Measurements from ENCODE around the gene PPM1D. TPM values are rescaled to one million over a fixed set of nuclear protein-coding genes. Genes with fewer than 3 reads are reported as not detected.

PPM1D gene
- total and polyA plus RNA-seq, 12 donors = 3.1 to 10.6 (median 7.5) TPM

DNA sequence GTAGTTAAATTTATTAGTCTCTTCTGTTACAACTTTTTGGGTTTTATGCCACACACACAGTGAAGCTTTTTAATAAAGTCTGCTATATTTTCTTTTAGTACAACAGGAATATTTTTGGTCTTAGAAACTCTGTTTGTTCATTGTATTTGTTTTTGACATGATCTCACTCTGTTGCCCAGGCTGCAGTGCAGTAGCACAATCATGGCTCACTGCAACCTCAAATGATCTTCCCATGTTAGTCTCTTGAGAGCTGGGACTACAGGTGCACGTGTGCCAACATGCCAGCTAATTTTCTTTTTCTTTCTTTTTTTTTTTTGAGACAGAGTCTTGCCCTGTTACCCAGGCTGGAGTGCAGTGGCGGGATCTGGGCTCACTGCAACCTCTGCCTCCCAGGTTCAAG, 27.1 kb downstream of the PPM1D start:
- WGBS, 2 donors = 85 to 86% methylated on average over 2 of the region's 2 CpGs

DNA sequence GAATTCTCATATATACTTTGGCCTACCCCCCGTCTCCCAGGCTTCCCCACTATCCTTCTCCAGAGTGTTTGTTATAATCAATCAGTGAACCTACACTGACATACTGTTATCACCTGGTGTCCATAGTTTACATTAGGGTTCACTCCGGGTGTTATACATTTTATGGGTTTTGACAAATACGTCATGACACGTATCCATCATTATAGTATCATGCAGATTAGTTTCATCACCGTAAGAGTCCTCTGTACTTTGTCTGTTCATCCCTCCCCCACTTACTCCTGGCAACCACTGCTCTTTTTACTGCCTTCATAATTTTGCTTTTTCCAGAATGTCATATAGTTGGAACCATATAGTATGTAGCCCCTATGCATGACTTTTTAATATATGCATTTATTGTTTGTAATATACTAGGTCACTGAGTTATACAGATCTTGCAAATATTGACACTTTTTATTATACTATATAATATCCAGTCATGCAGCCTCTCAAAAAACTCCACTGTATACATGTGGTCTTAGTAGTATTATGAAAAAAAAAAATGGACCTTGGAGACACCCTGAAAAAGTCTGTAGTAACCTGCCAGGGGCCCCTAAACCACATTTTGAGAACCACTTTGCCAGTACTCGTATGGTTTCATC, 28.4 kb downstream of the PPM1D start:
- DNase-seq (no peak), ATAC-seq (no peak)
- WGBS, 2 donors = 94% methylated on average over 6 of the region's 6 CpGs
- no peak overlapping the region for H3K27ac ChIP-seq
- H3K4me3 ChIP-seq = no peak overlapping the region
- no peaks in the 10 kb centered on the region for H3K27me3 ChIP-seq
- H3K36me3 ChIP-seq = peaks cover 0 to 60% (median 0%) of the 10 kb centered on the region in 9 donors
- no peaks in the 10 kb centered on the region for H3K9me3 ChIP-seq
- peaks cover 0 to 13% (median 0%) of the 10 kb centered on the region in 9 donors for H3K4me1 ChIP-seq
- TF ChIP-seq, protein P1, sequence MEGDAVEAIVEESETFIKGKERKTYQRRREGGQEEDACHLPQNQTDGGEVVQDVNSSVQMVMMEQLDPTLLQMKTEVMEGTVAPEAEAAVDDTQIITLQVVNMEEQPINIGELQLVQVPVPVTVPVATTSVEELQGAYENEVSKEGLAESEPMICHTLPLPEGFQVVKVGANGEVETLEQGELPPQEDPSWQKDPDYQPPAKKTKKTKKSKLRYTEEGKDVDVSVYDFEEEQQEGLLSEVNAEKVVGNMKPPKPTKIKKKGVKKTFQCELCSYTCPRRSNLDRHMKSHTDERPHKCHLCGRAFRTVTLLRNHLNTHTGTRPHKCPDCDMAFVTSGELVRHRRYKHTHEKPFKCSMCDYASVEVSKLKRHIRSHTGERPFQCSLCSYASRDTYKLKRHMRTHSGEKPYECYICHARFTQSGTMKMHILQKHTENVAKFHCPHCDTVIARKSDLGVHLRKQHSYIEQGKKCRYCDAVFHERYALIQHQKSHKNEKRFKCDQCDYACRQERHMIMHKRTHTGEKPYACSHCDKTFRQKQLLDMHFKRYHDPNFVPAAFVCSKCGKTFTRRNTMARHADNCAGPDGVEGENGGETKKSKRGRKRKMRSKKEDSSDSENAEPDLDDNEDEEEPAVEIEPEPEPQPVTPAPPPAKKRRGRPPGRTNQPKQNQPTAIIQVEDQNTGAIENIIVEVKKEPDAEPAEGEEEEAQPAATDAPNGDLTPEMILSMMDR (IDR thresholded peaks at IDR 0.05) = no peak
- intact Hi-C loops (cut with DNase I) = no loop called here

More for the DNA sequence above, 27.1 kb downstream of the PPM1D start:
- DNase-seq (no peak), ATAC-seq (no peak)
- TF ChIP-seq, protein P1 (IDR thresholded peaks at IDR 0.05) = no peak
- no peak overlapping the region for H3K27ac ChIP-seq
- H3K36me3 ChIP-seq = peaks cover 0 to 56% (median 0%) of the 10 kb centered on the region in 9 donors
- no peak overlapping the region for H3K4me3 ChIP-seq
- no peaks in the 10 kb centered on the region for H3K9me3 ChIP-seq
- peaks cover 0 to 13% (median 0%) of the 10 kb centered on the region in 9 donors for H3K4me1 ChIP-seq
- intact Hi-C loops (cut with DNase I) = no loop called here
- H3K27me3 ChIP-seq = no peaks in the 10 kb centered on the region

DNA sequence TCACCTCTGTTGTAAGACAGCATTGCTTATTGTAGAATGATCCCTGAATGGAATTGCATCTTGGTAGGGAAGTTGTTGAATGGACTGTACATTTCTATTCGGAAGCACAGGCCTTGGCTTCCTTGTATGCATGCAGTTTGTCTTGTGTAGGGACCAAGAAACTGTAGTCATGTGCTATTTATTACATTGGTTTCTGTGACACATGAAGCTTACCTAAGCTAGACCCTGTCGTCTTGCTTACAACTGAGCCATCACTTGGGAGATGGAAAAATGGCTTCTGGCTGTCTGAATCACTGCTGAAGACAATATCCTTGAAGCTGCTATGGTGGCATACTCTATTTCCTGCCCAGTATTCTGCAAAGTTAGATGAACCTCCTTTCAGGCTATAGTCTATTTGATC, 29.1 kb downstream of the PPM1D start:
- intact Hi-C loops (cut with DNase I) = loop anchor here in 1 of 10 donors (1.0 kb wide), 1 partner anchor 45 kb away; no protein-coding TSS in a partner anchor
- H3K4me3 ChIP-seq = no peak overlapping the region
- WGBS, 2 donors = 89% methylated on average over 2 of the region's 2 CpGs
- TF ChIP-seq, protein P1 (IDR thresholded peaks at IDR 0.05) = no peak
- H3K27me3 ChIP-seq = no peaks in the 10 kb centered on the region
- ATAC-seq = no peak
- H3K36me3 ChIP-seq = peaks cover 0 to 65% (median 0%) of the 10 kb centered on the region in 9 donors
- H3K9me3 ChIP-seq = no peaks in the 10 kb centered on the region
- DNase-seq = no peak
- peaks cover 0 to 13% (median 0%) of the 10 kb centered on the region in 9 donors for H3K4me1 ChIP-seq
- H3K27ac ChIP-seq = no peak overlapping the region

DNA sequence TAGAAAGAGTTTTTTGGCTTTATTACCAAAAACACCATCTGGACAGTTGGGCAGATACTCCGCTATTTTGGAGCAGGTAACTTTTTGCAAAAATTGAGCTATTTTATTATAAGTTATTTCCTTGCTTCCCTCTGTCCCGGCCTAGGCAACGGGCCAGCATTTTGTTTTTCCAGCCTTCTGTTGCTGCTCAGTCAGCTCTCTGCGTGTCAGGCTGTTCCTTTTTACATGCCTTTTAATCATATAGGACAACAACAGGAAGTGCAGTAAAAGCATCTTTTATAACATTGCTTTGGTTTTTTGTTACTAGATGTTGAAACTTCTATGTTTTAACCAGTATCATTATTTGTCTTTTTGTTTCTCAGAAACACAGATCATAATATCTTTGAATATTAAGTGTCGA, 30.4 kb downstream of the PPM1D start:
- DNase-seq = peak in 1 of 2 donors; percentile 27
- 63 to 68% methylated on average over 5 of the region's 5 CpGs for WGBS, 2 donors
- Histone ChIP-seq H3K9me3 (no peaks in the 10 kb centered on the region), H3K27me3 (no peaks in the 10 kb centered on the region), H3K4me1 (peaks cover 0 to 13% (median 0%) of the 10 kb centered on the region in 9 donors), H3K27ac (peak overlapping the region in 1 of 10 donors; percentile 32), H3K36me3 (peaks cover 0 to 65% (median 10%) of the 10 kb centered on the region in 9 donors), H3K4me3 (no peak overlapping the region)
- TF ChIP-seq, protein P1 (IDR thresholded peaks at IDR 0.05) = no peak
- intact Hi-C loops (cut with DNase I) = loop anchor here in 7 of 10 donors (10.0 kb wide), 6 partner anchors 56 to 206 kb away; partner anchors contain the start of gene CHCT1 (in 1 of the 7)
- ATAC-seq = no peak
